CD4-positive, alpha-beta T cell treated with Interleukin-6 for 4 hours (primary cell): ENCODE data around the gene CDKL1.
A peak's percentile ranks its signal among the peaks of the same experiment; 100 is the strongest.

ENCODE experiments used
- DNase-seq: peaks from one replicate; pipeline ENCODE4 v3.0.0-alpha.2; 2020; ENCODE audit warnings: mixed read lengths

The CDKL1 gene

DNA sequence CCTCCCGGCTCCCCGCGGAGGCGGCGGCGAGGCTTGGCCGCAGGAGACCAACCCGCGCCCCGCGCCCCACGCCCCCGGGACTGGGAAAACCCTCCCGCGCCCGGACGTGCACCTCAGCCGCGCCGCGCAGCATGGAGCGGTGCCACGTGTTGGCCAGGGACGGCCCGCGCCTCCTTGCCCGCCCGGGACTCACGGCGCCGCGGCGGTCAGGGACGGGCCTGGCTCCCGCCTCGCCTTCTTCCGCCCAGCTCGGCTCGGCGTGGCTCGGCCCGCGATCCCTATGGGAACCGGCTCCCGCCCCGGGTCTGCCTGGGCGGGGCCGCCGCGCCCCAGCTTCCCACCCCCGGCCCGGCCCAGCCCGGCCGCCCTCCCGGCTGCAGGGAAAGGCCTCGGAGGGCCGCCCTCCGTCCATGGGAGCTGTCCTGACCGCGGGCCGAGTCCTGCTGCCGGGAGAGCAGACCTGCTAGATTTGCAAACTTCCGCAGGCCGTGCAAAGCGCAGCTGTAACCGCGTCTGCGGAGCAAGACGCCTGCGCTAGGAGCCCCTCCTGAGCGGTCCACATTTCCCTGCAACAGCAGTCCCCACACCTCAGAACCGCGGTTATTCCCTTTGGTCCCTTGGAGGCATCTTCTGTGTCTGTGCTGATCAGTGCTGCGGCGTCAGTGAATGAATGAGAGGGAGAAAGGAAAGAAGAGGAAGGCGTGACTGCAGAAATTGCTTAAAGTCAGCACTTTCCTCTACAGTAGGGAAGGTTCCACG lies at the start of gene CDKL1:
Gene CDKL1 (minus strand): TSS at position 251 of the 759 bp plus-strand sequence. CDS start 1,013 bp downstream, outside the sequence.
- DNase-seq: peak; percentile 46

DNA sequence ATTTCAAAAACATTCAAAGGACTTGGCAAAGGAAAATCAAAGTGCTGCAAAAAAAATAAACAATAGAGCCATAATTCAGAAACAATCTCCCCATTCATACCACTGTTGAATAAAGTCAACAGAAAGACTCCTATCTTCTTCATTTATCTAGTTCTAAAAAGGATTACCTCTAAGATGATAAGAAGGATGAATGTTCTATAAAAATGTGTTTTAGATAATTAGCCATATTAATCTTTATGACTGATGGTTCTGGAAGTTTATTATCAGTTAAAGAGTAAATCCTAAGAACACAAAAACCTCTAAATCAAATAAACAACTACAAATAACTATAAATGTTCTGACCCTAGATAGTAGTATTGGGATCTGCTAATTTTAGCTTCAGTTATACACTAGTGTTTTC lies 37.8 kb upstream of the CDKL1 start:
- DNase-seq: no peak

DNA sequence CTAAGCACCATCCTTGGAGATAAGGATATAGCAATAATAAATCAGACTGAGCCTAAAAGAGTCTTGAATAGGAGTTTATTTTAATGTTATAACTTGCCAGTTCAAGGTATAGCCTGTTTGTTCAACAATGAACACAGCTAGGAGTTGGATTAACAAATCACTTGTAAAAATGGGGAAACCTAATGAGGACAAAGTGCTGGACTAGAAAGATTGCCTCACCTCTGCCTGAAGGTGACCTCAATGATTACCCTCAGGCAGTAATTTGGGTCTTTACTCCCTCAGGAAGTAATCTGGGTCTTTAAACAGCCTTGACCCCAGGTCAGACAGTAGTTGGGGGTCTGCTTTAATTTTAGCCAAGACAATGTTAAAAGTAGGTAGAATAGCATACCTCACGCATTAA lies 35.5 kb upstream of the CDKL1 start:
- no peak for DNase-seq

DNA sequence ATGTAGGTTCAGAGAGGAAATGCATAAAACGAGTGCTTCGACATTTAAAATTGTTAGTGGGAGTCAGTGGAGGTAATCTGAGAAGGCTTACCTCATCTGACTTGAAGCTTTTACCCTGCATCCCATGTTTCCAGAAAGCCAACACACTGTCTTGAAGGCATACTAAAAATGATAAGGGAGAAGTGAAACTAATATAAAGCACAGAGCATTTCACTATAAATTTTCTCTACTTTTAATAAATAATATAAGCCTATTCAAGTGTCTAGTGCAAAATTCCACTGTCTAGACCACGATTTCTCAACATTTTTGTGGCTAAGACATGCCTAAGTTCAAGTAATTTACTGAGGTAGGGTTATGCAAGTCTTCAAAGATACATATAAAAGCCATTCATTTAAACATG lies 29.1 kb upstream of the CDKL1 start:
- DNase-seq: no peak

DNA sequence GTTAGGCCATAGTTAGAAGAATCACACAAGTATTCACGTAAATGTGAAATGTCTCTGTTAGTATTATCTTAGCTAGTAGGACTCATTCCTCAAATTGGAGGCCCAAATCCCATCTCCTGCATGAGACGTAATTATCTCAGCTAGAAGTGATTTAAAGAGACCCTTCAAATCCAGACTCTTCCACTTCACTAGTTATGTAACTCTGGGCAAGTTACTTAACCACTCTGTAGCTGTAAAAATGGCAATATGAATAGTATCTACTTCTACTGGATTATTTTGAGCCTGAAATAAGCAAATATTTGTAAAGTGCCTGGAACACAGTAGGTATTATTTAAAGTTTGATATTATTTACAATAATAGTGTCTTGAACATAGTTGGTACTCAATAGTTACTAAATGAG lies 28.4 kb upstream of the CDKL1 start:
- no peak for DNase-seq

DNA sequence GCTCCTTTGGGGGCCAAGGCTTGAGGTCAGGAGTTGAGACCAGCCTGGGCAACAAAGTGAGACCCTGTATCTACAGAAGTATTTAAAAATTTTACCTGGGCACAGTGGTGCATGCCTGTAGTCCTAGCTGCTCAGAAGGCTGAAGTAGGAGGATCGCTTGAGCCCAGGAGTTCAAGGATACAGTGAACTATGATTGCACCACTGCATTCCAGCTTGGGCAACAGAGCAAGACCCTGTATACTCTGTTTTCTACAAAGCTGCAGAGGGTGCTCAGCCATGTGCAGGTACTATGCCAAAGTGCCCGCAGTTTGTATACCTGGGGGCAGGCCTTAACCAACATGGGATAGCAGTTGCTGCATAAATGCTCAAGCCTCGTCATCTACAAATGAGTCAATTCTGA lies 26.8 kb upstream of the CDKL1 start:
- no peak for DNase-seq

DNA sequence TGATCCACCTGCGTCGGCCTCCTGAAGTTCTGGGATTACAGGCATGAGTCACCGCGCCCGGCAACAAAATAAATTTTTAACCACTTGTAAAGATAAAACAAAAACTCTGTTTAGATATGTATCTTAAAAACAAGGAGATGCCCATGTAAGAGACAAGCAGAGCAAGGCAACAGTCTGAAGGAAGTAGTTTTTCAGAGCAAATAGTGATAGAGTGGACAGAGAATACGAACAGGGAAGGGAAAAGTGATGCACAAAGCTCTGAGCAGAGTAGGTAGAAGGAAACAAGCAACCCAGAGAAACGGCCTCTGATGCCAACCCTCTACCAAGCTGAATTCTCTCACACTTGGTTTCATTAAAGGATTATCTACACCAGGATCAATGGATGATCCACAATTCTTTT lies 24.8 kb upstream of the CDKL1 start:
- DNase-seq: no peak

- DNase-seq: no peak
Measured at GRCh38 chr14:50417853-50418252, 21.2 kb upstream of the CDKL1 start.

DNA sequence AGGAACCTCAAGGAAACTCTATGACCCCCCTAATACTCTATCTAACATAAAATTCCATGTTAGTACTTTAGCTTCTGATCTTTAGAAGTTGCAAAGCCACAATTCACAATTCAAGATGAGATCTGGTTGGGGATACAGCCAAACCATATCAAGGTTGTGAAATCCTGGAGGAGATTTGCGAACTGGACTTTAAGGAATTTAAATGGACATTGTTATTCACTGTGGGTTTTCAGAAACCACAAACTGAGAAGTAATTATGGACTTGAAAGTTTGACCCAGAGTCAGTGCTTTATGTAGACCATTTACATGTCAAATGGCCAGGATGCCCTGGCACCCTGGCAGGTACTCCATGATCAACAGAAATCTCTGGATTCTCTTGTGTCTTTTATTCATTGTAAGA lies 14.2 kb upstream of the CDKL1 start:
- DNase-seq: no peak

DNA sequence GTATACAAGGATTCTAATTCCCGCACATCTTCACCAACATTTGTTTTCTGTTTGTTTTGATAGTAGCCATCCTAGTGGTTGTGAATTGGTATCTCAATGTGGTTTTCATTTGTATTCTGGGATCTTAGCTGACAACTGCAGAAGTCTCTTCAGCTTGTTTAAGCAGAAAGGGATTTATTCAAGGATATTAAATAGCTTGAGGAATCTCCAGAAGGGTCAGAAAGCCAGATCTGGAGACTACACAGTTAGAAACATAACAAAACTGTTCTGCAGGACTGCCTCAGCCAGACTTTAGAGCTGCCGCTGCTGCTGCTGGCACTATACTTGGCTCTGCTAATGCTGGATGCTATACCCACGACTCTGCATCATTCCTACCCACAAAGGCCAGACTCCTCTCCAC lies 13.4 kb upstream of the CDKL1 start:
- no peak for DNase-seq

DNA sequence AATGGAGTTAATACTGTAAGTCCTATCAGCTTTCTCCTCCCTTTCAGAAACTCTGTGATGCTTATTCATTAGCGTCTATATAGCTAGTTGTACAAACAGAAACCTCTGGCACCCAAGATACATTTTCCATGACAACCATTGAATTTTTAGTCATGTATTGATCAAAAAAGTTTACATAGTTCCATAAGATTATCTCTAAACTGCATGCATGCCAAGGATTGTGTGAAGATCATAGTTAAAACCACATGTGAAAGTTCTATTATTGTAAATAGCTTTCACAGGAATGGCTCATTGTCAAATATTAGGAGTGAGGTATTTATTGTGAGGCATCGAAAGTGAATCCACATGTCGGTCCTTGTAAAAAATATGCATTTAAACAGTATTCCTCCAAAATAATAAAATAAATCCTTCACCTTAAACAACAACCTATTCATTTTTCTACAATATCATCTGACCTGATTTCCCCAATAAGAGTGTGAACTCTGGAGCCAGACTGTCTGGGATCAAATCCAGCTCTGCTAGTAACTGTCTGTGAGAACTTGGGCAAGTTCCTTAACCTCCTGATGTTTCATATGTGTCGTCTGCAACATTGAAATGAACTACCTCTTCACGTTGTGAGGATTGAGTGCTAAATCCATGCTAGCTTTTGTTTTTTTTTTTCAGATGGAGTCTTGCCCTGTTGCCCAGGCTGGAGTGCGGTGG lies 10.6 kb upstream of the CDKL1 start:
- DNase-seq: no peak

DNA sequence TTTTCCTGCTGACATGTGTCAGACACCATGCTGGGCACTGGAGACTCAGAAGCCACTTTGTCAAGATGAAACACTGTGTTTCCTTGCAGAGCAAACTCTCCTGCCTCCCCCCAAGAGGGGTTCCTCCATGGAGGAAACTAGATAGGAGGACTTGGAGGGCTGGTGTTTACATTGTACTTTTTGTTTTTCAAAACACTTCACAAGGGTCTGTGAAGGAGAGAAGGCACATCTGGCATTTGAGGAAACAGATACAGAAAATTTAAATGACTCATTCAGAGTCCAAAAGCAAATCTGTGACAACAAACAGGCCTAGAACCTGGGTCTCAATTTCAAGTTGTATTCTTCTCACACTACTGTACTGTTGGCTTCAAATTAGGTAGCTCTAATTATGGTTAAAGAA lies 6.7 kb upstream of the CDKL1 start:
- DNase-seq: no peak

DNA sequence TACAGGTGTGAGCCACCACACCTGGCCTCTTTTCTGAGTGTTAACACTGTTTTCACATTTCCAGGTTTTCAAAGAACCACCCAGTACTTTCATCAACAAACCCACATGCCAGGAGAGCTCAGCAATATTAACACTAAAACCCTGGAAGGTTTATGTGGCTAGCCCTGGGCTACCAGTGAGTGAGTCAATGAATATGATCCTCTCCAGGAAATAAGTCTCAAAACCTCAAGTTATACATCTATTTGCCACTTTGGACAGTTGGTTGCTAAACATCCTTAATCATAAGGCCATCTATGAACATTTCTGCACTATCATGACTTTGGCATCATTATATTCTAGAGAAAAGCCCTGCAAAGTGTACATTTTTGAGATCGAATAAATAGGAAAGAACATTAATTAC lies 6.3 kb upstream of the CDKL1 start:
- no peak for DNase-seq

DNA sequence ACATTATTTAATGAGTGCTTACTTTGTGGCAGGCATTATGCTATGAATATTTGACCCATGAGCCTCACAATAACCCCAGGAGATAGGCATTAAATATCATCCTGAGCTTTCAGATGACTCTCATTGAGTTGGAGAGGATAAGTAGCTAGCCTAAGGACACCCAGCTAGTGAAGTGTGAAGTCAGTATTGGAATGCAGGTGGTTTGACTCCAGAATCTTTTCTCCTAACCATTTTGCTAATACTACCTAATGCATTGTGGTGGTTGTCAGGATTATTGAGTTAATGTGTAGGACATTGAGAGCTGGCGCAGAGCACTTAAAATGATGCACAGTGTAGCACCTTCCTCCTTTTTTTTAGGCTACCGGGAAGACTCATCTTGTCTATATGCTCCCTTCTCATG lies 3.8 kb upstream of the CDKL1 start:
- no peak for DNase-seq

DNA sequence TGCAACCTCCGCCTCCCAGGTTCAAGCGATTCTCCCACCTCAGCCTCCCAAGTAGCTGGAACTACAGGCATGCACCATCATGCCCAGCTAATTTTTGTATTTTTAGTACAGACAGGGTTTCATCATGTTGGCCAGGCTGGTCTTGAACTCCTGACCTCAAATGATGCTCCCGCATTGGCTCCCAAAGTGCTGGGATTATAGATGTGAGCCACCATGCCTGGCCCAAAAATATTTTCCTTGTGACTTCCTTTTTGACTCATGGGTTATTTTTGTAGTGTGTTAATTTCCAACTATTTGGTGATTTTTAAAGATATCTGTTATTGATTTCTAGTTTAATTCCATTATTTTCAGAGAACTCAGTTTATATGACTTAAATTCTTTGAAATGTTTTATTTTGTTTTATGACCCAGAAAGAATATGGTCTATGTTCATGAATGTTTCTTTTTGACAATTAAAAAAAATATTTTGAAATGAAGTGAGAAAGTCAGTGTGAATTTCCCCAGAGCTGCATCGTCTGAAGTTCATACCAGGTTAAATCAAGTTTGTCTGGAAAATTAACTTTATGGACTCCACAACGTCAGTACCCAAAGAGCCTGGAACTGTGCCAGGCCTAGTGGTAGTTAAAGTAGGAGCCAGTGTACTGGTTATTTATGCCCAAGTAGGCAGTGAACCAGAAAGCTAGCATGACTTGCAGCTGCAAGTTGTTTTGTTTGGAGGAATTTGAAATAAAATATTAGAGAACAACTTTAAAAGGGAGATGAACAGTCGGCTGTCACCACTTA lies 2.8 kb upstream of the CDKL1 start:
- DNase-seq: no peak

DNA sequence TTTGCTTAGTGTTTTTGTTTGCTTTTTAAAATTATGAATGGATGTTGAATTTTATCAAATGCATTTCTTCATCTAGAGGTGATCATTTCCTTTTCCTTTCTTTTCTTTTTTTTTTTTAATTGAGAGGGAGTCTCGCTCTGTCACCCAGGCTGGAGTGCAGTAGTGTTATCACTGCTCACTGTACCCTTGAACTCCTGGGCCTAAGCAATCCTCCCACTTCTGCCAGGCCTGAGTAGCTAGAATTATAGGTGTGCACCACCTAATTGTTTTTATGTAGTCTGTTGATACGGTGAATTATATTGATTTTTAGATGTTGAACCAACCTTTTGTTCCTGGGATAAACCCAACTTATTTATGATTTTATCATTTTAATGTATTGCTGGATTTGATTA lies 1.5 kb upstream of the CDKL1 start:
- no peak for DNase-seq

DNA sequence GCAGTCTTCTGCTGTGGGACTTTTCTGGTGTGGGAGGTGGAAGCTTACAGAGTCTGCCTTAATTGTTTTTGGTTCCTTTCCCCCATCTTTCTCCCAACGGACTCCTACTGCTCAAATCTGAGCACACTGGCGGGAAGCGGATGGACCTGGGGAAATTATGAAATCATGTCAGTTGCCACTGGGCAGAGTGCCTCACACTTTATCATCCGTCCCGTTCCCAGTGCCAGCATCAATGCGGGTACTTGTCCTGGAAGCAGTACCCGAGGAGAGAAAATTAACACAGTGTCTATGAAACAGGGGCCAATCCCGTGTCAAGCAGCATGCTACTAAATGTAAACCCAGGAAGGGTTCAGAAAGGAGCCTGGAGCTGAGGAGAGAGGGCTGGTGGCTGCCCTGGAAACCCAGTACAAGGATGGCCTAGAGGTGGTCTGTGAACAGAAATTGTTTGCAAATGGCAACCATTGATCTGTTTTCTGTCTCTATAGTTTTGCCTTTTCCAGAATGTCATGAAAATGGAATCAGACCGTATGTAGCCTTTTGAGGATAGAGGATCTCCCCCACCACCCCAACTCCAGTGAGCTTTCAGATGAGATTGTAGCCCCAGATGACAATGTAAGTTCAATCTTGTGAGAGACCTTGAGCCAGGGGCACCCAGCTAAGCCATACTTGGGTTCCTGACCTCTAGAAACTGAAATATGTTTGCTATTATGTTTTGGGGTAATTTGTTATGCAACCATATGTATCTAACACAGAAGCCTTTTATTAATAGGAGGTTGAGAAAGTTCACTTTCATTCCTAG lies 908 bp upstream of the CDKL1 start:
- no peak for DNase-seq

- no peak for DNase-seq
Measured at GRCh38 chr14:50395448-50395847, 1.2 kb downstream of the CDKL1 start.

DNA sequence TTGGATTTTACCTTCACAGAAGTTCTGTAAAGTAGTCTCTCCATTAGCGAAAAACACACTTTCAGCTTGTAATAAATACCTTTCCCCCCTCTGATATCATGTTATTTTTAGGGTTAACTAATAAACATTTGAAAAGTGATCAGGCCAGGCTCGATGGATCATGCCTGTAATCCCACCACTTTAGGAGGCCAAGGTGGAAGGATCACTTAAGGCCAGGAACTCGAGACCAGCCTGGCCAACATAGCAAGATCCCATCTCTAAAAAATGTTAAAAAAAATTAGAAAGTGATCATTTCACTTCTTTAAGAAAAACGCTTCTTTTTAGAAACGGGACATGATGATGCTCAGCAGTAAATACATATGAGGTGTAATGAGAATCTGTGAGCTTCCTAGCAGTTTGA lies 2.0 kb downstream of the CDKL1 start:
- DNase-seq: no peak

DNA sequence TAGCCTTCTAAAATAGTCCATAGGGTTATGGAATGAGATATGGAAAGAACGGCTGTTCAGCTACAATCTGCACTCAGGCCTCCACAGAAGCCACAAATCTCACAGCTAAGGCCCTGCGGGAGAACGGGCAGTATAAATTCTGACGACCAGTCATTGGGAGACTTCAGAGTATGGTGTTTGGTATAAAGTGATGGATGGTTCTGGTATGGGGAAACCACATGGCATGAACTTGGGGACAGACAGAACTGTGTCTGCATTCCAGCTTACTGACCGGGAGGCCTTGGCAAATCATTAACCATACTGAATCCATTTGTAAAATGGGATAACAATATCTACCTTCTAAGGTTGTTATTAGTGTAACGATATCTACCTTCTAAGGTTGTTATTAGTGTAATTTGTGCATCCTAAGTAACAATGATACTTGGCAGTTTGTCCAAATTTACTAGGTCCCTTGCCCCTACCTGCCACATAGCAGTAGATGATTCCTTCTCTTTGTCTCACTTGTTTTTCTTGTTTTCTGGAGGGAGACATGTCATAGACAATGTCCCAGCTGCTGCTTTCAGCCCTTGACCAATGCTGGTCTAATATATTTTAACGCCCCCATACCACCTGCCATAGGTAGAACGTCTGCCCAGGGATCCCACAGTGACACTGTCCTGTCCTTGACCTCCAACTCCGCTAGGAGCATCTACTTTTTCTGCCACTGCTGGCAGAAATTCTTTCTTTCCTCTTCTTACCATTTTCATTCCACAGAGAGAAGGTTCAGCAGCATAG lies 6.8 kb downstream of the CDKL1 start:
- DNase-seq: no peak

DNA sequence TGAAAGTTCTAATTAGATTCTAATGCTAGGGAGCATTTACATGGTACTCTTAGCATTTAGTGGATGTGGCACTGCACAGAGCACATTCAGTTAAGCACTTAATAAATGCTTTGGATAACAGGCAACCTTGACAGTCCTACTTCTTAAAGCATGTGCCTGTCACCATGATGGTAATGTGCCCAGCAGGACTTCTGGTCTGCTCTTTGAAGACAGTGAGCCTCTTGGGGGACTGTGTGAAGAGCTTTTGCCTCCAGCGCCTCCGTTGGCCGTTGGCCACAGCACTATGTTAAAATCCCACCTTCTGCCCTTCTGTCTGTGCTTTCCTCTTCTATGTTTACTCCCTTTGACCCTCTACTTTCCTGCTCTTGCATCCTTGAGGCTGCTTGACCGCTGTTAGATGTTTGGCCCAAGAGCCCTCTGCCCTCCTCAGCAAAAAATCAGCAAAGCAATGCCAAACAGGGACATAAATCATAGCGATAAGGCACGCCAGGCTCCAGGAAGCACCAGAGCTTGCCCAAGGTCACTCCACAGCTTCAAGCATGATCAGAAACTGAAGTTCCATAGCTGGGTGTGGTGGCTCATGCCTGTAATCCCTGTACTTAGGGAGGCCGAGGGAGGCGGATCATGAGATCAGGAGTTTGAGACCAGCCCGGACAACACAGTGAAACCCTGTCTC lies 8.3 kb downstream of the CDKL1 start:
- no peak for DNase-seq

DNA sequence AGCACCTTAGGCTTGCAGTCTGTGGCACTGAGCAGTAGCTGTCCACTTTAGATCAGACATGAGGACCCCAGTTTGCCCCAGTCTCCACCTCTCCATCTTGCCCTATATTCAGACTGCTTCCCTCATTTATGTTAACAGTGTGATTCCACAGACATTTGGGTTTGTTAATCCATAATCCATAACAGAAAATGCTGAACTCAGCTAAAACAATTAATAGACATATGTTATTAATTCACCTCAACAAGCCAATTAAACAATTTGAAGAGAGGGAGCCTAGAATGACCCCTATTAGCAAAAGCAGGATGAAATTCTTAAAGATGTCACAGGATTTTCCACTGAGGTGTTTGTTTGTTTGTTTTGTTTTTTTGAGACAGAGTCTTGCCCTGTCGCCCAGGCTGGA lies 9.1 kb downstream of the CDKL1 start:
- no peak for DNase-seq
